ENCODE measurements around the gene GKAP1. TPM values are rescaled to one million over a fixed set of nuclear protein-coding genes. Genes with fewer than 3 reads are reported as not detected.
"Not testable (repeated sequence)": the region's sequence is repeated elsewhere in the genome, so short reads cannot be mapped to it uniquely, and the experiment has no call there.

GKAP1 gene
- total RNA-seq, 1 donor from 2014 or later, result 22.9 TPM

DNA sequence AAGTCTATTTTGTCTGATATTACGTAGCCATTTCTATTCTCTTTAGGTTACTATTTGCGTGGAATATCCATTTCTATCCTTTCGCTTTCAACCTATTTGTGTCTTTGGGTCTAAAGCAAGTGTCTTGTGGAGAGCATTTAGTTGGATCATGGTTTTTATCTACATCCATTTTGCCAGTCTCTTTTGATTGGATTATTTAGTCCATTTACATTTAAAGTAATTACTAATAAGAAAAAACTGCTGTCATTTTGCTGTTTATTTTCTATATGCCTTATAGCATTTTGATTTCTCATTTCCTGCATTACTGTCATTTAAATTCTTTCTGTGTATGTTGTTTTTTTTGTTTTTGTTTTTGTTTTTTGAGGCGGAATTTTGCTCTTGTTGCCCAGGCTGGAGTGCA lies 83.8 kb downstream of the GKAP1 start:
- no peaks in the 10 kb centered on the region for H3K27me3 Mint-ChIP-seq
- H3K9me3 Mint-ChIP-seq (ENCODE audit: low read depth), result peaks cover 25% of the 10 kb centered on the region
- DNase-seq (ENCODE audit: low spot score, unreplicated experiment), result no peak
- H3K36me3 Mint-ChIP-seq (ENCODE audit: insufficient read depth), result peaks cover 12% of the 10 kb centered on the region
- TF ChIP-seq, protein P1, sequence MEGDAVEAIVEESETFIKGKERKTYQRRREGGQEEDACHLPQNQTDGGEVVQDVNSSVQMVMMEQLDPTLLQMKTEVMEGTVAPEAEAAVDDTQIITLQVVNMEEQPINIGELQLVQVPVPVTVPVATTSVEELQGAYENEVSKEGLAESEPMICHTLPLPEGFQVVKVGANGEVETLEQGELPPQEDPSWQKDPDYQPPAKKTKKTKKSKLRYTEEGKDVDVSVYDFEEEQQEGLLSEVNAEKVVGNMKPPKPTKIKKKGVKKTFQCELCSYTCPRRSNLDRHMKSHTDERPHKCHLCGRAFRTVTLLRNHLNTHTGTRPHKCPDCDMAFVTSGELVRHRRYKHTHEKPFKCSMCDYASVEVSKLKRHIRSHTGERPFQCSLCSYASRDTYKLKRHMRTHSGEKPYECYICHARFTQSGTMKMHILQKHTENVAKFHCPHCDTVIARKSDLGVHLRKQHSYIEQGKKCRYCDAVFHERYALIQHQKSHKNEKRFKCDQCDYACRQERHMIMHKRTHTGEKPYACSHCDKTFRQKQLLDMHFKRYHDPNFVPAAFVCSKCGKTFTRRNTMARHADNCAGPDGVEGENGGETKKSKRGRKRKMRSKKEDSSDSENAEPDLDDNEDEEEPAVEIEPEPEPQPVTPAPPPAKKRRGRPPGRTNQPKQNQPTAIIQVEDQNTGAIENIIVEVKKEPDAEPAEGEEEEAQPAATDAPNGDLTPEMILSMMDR (IDR thresholded peaks at IDR 0.05; ENCODE audit: unreplicated experiment), result no peak
- H3K27ac Mint-ChIP-seq, result no peak overlapping the region
- H3K4me3 Mint-ChIP-seq (ENCODE audit: low read depth), result no peak overlapping the region
- no peaks in the 10 kb centered on the region for H3K4me1 Mint-ChIP-seq (ENCODE audit: low read depth)

DNA sequence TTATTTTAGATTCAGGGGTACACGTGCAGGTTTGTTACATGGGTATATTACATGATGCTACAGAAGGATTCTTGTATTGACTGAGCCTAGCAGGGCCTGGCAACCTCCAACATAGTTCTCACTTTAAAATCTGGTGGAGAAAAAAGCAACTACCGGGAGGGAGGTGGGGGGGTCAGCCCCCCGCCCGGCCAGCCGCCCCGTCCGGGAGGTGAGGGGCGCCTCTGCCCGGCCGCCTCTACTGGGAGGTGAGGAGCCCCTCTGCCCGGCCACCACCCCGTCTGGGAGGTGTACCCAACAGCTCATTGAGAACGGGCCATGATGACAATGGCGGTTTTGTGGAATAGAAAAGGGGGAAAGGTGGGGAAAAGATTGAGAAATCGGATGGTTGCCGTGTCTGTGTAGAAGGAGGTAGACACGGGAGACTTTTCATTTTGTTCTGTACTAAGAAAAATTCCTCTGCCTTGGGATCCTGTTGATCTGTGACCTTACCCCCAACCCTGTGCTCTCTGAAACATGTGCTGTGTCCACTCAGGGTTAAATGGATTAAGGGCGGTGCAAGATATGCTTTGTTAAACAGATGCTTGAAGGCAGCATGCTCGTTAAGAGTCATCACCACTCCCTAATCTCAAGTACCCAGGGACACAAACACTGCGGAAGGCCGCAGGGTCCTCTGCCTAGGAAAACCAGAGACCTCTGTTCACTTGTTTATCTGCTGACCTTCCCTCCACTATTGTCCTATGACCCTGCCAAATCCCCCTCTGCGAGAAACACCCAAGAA lies 88.8 kb downstream of the GKAP1 start:
- H3K36me3 Mint-ChIP-seq (ENCODE audit: insufficient read depth); H3K4me1 Mint-ChIP-seq (ENCODE audit: low read depth); H3K9me3 Mint-ChIP-seq (ENCODE audit: low read depth); H3K27me3 Mint-ChIP-seq; H3K4me3 Mint-ChIP-seq (ENCODE audit: low read depth); H3K27ac Mint-ChIP-seq; DNase-seq (ENCODE audit: low spot score, unreplicated experiment): not testable (repeated sequence)

DNA sequence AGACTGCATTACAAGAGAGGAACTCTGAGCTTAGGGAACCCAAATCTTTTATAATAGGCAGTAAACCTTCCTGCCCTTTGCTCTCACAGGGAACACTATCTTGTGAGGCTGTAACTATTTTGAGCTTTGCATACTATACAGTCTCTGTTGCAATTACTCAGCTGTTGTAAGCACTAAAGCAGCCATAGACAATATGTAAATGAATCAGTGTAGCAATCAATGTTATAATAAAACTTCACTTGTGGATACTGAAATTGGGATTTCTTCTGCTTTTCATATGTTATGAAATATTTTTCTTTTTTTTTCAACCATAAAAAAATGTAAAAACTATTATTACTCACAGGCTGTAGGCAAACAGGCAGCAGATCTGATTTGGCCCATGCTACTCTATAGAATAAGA lies 93.1 kb downstream of the GKAP1 start:
- H3K4me3 Mint-ChIP-seq (ENCODE audit: low read depth), result no peak overlapping the region
- no peak overlapping the region for H3K27ac Mint-ChIP-seq
- no peaks in the 10 kb centered on the region for H3K9me3 Mint-ChIP-seq (ENCODE audit: low read depth)
- TF ChIP-seq, protein P1 (IDR thresholded peaks at IDR 0.05; ENCODE audit: unreplicated experiment), result no peak
- no peaks in the 10 kb centered on the region for H3K4me1 Mint-ChIP-seq (ENCODE audit: low read depth)
- no peaks in the 10 kb centered on the region for H3K36me3 Mint-ChIP-seq (ENCODE audit: insufficient read depth)
- H3K27me3 Mint-ChIP-seq, result no peaks in the 10 kb centered on the region
- DNase-seq (ENCODE audit: low spot score, unreplicated experiment), result no peak

DNA sequence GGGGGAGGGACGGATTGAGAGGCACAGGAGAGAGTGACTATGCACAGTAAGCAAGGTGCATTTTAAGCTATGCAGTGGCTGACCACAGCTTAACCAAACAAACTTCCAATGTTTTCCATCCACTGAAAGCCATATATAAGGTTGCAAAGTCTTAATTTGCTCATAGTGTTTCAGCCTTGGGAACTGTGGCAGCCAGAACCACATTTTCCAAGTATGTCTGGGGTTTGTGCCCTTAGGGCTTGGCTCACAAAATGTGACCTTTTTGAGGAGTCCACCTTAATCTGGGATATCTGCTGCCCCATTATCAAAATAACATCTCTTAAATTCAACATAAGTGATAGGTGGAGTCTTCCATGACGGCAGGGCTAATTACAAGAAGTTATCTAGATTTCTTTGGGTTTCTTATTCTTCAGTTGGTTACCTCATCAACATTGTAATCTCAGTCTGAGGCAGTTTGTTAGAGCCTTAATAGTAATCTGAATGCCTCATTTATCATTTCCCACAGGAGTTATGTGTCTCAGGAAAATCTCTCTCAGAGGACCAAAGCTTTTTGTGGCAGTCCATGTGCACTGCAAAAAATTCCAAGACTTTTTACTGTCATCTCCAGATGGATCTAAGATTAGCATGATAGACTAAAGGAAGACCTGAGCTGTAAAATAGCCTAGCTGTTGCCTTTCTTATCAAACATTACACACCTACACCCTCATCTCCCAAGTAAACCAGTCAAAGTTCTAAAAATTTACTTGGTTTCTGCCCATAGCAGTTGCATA lies 94.7 kb downstream of the GKAP1 start:
- TF ChIP-seq, protein P1 (IDR thresholded peaks at IDR 0.05; ENCODE audit: unreplicated experiment), result no peak
- Mint-ChIP-seq H3K36me3 (ENCODE audit: insufficient read depth) (no peaks in the 10 kb centered on the region), H3K4me1 (ENCODE audit: low read depth) (no peaks in the 10 kb centered on the region), H3K27me3 (no peaks in the 10 kb centered on the region), H3K9me3 (ENCODE audit: low read depth) (no peaks in the 10 kb centered on the region), H3K27ac (no peak overlapping the region), H3K4me3 (ENCODE audit: low read depth) (no peak overlapping the region)
- DNase-seq (ENCODE audit: low spot score, unreplicated experiment), result no peak

DNA sequence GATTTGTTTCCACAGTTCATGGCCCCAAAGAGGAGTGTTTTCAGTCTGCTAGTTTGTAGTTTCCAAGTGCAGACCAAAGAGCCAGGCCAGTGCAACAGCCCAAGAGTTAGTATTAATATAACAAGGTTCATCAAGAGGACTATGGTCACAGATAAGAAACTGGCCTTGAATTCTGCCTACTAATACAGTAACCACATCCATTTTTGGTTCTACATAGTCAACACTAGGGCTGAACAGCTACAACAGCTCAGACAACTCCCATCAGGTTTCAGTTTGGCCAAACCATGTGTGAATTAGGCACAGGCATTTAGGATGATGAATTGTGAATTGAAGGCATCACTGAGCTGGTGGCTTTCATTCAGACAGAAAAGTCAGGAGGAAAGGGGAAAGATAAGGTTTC lies 96.1 kb downstream of the GKAP1 start:
- H3K9me3 Mint-ChIP-seq (ENCODE audit: low read depth), result peaks cover 3% of the 10 kb centered on the region
- H3K36me3 Mint-ChIP-seq (ENCODE audit: insufficient read depth), result no peaks in the 10 kb centered on the region
- TF ChIP-seq, protein P1 (IDR thresholded peaks at IDR 0.05; ENCODE audit: unreplicated experiment), result no peak
- H3K27ac Mint-ChIP-seq, result no peak overlapping the region
- no peaks in the 10 kb centered on the region for H3K27me3 Mint-ChIP-seq
- no peaks in the 10 kb centered on the region for H3K4me1 Mint-ChIP-seq (ENCODE audit: low read depth)
- no peak overlapping the region for H3K4me3 Mint-ChIP-seq (ENCODE audit: low read depth)
- no peak for DNase-seq (ENCODE audit: low spot score, unreplicated experiment)
